ENCODE results near the gene RPL19. TPM values are rescaled to one million over a fixed set of nuclear protein-coding genes. Genes with fewer than 3 reads are reported as not detected.

Gene RPL19
- total and polyA plus RNA-seq, 2 donors (not counting 3 experiments of a cell fraction or from before 2014, with no cell fraction given), result 1,802 to 1,958 TPM

- H3K9me3 ChIP-seq (replicated peaks; ENCODE audit: control insufficient read depth, insufficient read depth, low read length), result no peaks in the 10 kb centered on the region
- no peaks in the 10 kb centered on the region for H3K27me3 ChIP-seq (ENCODE audit: control insufficient read depth in 2 of 2, insufficient read depth in 2 of 2, low read length in 2 of 2)
- peaks cover 18% of the 10 kb centered on the region for H3K79me2 ChIP-seq (ENCODE audit: control insufficient read depth, insufficient read depth, low read length)
- H3K27ac ChIP-seq (ENCODE audit: insufficient read depth, low read depth, low read length), result no peak overlapping the region
- no peak overlapping the region for H3K4me3 ChIP-seq (replicated peaks in 1 of 3; ENCODE audit: insufficient read depth in 1 of 3, low read depth in 1 of 3, low read length in 3 of 3)
- DNase-seq (ENCODE audit: low read depth, low spot score) (no peak), FAIRE-seq (no peak)
- H4K20me1 ChIP-seq (replicated peaks; ENCODE audit: control insufficient read depth, extremely low read depth, insufficient read depth, low read length), result no peaks in the 10 kb centered on the region
- ChIA-PET POLR2A (no interaction called here), CTCF (interaction anchor here (1.0 to 3.0 kb wide), 7 partner anchors 11 to 51 kb away, joined by 3 to 14 read pairs (median 8); no protein-coding TSS in a partner anchor)
- dilution Hi-C loops (cut with MboI; ENCODE audit: extremely low pct_ligation_motif_present, low sequenced_read_pairs), result no loop called here
- peaks cover 6% of the 10 kb centered on the region for H3K4me1 ChIP-seq (ENCODE audit: control insufficient read depth, extremely low read depth, insufficient read depth, low read length)
- H3K36me3 ChIP-seq (ENCODE audit: control insufficient read depth in 2 of 2, extremely low read depth in 1 of 2, insufficient read depth in 2 of 2, low read length in 2 of 2), result peaks cover 3 to 17% of the 10 kb centered on the region in 2 experiments
- H2AFZ ChIP-seq (ENCODE audit: low read depth, low read length), result no peak overlapping the region
- intact Hi-C loops (cut with micrococcal nuclease), result loop anchor here (2.0 kb wide), 1 partner anchor 16 kb away; no protein-coding TSS in a partner anchor
- no peaks in the 10 kb centered on the region for H3K9me1 ChIP-seq (replicated peaks; ENCODE audit: control insufficient read depth, extremely low read depth, insufficient read depth, low read length)
- no TSS peak for BruUV-seq (replicated peaks)
- no peak overlapping the region for H3K4me2 ChIP-seq (ENCODE audit: insufficient read depth, low read length)
- H3K9ac ChIP-seq (replicated peaks; ENCODE audit: extremely low read depth, insufficient read depth, low read length), result no peak overlapping the region
- TF ChIP-seq MYC (IDR thresholded peaks at IDR 0.05; ENCODE audit: low read depth, low read length), result no peak
- TF ChIP-seq EZH2 (IDR thresholded peaks at IDR 0.05; ENCODE audit: borderline replicate concordance, low read depth, low read length, severe bottlenecking), result no peak
- TF ChIP-seq GATA2 (IDR thresholded peaks at IDR 0.05; ENCODE audit: insufficient read depth, insufficient read length, low read depth, low read length), result no peak
- no peak for TF ChIP-seq POLR2AphosphoS5 (IDR thresholded peaks at IDR 0.05; ENCODE audit: insufficient read depth, low read depth, low read length)
- TF ChIP-seq, protein P1, sequence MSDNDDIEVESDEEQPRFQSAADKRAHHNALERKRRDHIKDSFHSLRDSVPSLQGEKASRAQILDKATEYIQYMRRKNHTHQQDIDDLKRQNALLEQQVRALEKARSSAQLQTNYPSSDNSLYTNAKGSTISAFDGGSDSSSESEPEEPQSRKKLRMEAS (IDR thresholded peaks at IDR 0.05; ENCODE audit: insufficient read depth, insufficient read length), result no peak
- TF ChIP-seq FOS (IDR thresholded peaks at IDR 0.05; ENCODE audit: borderline replicate concordance, insufficient read depth, low read length), result no peak
- TF ChIP-seq JUN (IDR thresholded peaks at IDR 0.05; ENCODE audit: borderline replicate concordance, insufficient read depth, insufficient read length, low read depth), result no peak
- no peak for TF ChIP-seq POLR2A (IDR thresholded peaks at IDR 0.05; ENCODE audit: low read depth, low read length)
- TF ChIP-seq CTCF (IDR thresholded peaks at IDR 0.05; ENCODE audit: extremely low read depth in 1 of 2, insufficient read depth in 1 of 2, low read depth in 1 of 2, low read length in 2 of 2), result no peak
Measured at GRCh38 chr17:39194985-39195524, 5.0 kb upstream of the RPL19 start.
